ENCODE results near the gene MYH8.
A peak's percentile ranks its signal among the peaks of the same experiment; 100 is the strongest.

The MYH8 gene

GRCh38 chr17:10394201-10394887 lies 27.4 kb downstream of the MYH8 start:
- Histone ChIP-seq H3K9me3 (replicated peaks in 1 of 11) (no peaks in the 10 kb centered on the region), H3K36me3 (no peaks in the 10 kb centered on the region), H3K4me1 (no peaks in the 10 kb centered on the region), H3K4me3 (no peak overlapping the region), H3K4me2 (no peak overlapping the region), H3K27ac (no peak overlapping the region), H4K20me1 (no peaks in the 10 kb centered on the region), H3K27me3 (no peaks in the 10 kb centered on the region), H3K9ac (no peak overlapping the region)
- TF ChIP-seq Cebpa-rat (IDR thresholded peaks at IDR 0.05) = no peak

- H3K9ac ChIP-seq = no peak overlapping the region
- no peak overlapping the region for H3K4me2 ChIP-seq
- H3K27ac ChIP-seq = no peak overlapping the region
- H3K36me3 ChIP-seq = no peaks in the 10 kb centered on the region
- H3K27me3 ChIP-seq = no peaks in the 10 kb centered on the region
- H3K9me3 ChIP-seq (replicated peaks in 1 of 11) = no peaks in the 10 kb centered on the region
- H3K4me3 ChIP-seq = no peak overlapping the region
- no peak for TF ChIP-seq Cebpa-rat (IDR thresholded peaks at IDR 0.05)
- H4K20me1 ChIP-seq = no peaks in the 10 kb centered on the region
- no peaks in the 10 kb centered on the region for H3K4me1 ChIP-seq
Observed at GRCh38 chr17:10392880-10393279, 28.9 kb downstream of the MYH8 start.

- Histone ChIP-seq H3K9me3 (replicated peaks in 1 of 11) (peaks cover 0 to 6% (median 0%) of the 10 kb centered on the region in 11 experiments; a peak in 2 of 22 replicates), H3K9ac (no peak overlapping the region), H3K4me3 (no peak overlapping the region), H3K4me2 (no peak overlapping the region), H3K27me3 (no peaks in the 10 kb centered on the region), H4K20me1 (no peaks in the 10 kb centered on the region), H3K4me1 (no peaks in the 10 kb centered on the region), H3K36me3 (no peaks in the 10 kb centered on the region), H3K27ac (no peak overlapping the region)
- no peak for TF ChIP-seq Cebpa-rat (IDR thresholded peaks at IDR 0.05)
Observed at GRCh38 chr17:10385871-10386270, 35.9 kb downstream of the MYH8 start.

DNA sequence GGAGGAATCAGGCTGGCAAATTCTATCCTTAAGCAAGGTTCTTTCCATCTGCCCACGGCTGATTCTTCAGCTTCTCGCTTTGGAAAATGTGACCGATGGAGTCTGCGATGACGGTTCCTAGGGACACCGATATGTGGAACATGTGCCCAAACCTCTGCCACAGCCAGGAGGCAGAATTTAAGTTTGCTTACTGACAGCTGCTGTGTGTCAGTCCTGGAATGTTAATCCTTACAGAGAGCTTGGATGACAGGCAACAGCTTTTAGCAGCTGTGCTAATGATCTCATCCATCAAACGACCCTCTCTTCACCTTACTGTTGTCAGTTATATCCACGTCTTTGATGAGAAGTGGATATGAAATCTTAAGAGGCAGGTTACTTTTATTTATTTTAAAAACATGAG lies 37.6 kb downstream of the MYH8 start:
- H3K9me3 ChIP-seq (replicated peaks in 1 of 11) = peaks cover 0 to 6% (median 0%) of the 10 kb centered on the region in 11 experiments; a peak in 2 of 22 replicates
- no peaks in the 10 kb centered on the region for H4K20me1 ChIP-seq
- H3K4me1 ChIP-seq = no peaks in the 10 kb centered on the region
- H3K36me3 ChIP-seq = no peaks in the 10 kb centered on the region
- no peaks in the 10 kb centered on the region for H3K27me3 ChIP-seq
- H3K27ac ChIP-seq = no peak overlapping the region
- no peak for TF ChIP-seq Cebpa-rat (IDR thresholded peaks at IDR 0.05)
- no peak overlapping the region for H3K4me3 ChIP-seq
- H3K4me2 ChIP-seq = no peak overlapping the region
- H3K9ac ChIP-seq = no peak overlapping the region

DNA sequence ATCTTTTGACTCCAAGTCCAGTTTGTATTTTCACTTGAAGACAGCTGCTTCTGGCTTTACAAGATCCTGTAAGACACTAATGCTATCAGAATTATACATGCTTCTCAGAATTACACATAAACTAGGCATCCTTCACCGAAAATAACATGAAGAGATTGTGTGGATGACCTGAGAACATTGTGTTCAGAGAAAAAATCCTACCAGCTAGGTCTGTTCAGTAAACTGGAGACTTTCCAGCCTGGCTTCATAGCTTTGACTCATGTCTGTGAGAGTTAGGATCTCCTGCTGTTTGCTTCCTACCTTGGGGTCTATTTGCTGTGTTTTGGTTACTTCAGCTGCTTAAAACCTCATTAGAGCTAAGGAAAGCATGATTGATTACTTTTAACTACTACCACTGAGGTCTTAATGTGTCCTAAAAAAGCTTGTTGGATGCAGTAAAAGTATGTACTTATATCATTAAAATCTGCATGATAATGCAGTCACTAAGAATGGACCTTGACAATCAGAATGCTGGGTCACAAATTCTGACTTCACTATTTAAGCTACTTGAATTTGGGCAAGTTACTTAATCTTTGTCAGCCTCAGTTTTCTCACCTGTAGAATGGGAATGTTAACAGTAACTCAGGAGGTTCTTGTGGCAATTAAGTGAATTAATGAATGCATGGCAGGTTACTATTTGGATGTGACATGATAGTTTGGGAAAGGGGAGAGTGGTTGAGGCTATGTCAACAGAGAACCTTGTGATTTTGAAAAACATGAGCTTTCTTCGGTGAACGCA lies 40.9 kb downstream of the MYH8 start:
- TF ChIP-seq Cebpa-rat (IDR thresholded peaks at IDR 0.05) = no peak
- Histone ChIP-seq H3K9me3 (replicated peaks in 1 of 11) (no peaks in the 10 kb centered on the region), H3K4me3 (no peak overlapping the region)

DNA sequence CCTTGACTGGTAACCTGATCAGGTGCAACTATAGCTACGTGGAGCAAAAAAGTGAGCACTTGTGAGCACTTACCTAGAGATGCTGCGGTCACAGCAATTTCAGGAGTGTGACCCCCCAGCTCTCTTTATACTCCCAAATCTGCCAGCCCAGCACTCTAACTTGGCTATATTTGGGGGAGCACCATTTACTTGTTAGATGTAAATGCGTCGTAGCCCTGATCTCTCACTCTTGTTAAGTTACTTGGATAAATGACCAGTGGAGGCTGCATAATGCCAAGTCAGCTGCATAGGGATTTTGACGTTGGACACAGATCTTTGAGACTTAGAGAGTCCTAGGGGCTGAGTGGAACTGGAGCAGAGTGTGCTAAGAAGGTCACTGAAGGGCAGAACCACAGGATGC lies 48.8 kb downstream of the MYH8 start, which contains the start of gene MYH13:
Gene MYH13, minus strand, starts transcription at position 101 of the 400 bp plus-strand sequence. CDS start 8,476 bp downstream, outside the sequence.
- Histone ChIP-seq H3K4me3 (no peak within 1 kb of the TSS), H3K4me1 (peaks cover 0 to 12% (median 5%) of the 10 kb centered on the region in 10 experiments; a peak in 6 of 20 replicates), H4K20me1 (no peaks in the 10 kb centered on the region), H3K27me3 (no peaks in the 10 kb centered on the region), H3K4me2 (no peak within 1 kb of the TSS), H3K36me3 (no peaks in the 10 kb centered on the region), H3K9ac (no peak within 1 kb of the TSS), H3K9me3 (replicated peaks in 1 of 11) (no peaks in the 10 kb centered on the region), H3K27ac (no peak within 1 kb of the TSS)
- no peak for TF ChIP-seq Cebpa-rat (IDR thresholded peaks at IDR 0.05)

More for the DNA sequence above, 40.9 kb downstream of the MYH8 start:
- Histone ChIP-seq H3K27me3 (no peaks in the 10 kb centered on the region), H3K4me2 (no peak overlapping the region), H3K36me3 (no peaks in the 10 kb centered on the region), H3K27ac (no peak overlapping the region), H3K9ac (no peak overlapping the region), H3K4me1 (no peaks in the 10 kb centered on the region), H4K20me1 (no peaks in the 10 kb centered on the region)

DNA sequence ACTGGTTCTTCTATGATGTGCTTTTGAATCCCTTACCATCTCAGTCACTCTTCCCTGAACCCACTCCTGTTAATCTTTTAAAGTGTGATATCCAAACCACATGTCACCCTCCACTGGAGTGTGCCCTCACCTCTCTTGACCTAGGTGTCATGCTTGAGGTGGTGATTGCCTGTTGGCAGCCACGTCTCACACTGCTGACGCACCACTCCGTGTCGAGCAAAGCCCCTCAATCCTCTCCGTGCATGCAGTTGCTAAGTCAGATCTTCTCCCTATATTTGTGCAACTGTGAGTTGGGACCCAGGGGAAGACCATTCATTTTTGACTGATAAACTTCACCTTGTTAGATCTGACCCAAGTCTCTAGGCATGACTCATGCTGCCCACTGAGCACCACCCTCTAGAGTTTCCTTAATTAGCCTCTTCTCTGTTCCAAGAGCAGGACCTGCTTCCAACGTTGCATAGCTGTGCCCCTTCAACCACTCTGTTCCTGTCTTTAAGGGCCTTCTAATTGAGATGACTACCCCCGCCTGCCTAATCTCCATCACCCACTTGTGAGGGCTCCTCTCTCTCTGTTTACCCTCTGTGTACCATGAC lies 51.6 kb downstream of the MYH8 start:
- H3K27me3 ChIP-seq = no peaks in the 10 kb centered on the region
- H3K4me1 ChIP-seq = peaks cover 0 to 10% (median 5%) of the 10 kb centered on the region in 10 experiments; a peak in 5 of 20 replicates
- H3K9ac ChIP-seq = no peak overlapping the region
- peak overlapping the region in 8 of 11 experiments; percentile 2 to 40 (median 18); a peak in 11 of 22 replicates for H3K4me2 ChIP-seq
- TF ChIP-seq Cebpa-rat (IDR thresholded peaks at IDR 0.05) = no peak
- no peak overlapping the region for H3K27ac ChIP-seq
- no peaks in the 10 kb centered on the region for H3K9me3 ChIP-seq (replicated peaks in 1 of 11)
- no peak overlapping the region for H3K4me3 ChIP-seq
- no peaks in the 10 kb centered on the region for H4K20me1 ChIP-seq
- H3K36me3 ChIP-seq = no peaks in the 10 kb centered on the region

DNA sequence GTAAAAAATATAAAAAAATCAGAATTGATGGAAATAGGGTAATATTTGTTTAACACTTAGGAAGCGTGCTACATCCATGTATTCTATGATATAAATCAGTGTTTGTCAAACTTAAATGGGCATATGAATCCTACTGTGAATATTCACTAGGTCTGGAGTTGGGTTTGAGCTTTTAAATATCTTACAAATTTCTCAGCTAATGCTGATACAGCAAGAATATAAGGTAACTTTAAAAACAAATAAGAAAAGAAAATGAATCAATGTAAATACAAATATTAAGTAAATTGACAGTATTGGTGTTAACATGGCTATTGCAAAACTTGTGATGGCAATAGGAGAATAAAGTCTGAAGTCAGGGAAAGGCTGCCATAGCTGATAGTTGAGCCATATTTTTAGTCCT lies 52.5 kb downstream of the MYH8 start:
- Histone ChIP-seq H3K27me3 (no peaks in the 10 kb centered on the region), H3K36me3 (no peaks in the 10 kb centered on the region), H3K27ac (no peak overlapping the region), H3K9me3 (replicated peaks in 1 of 11) (no peaks in the 10 kb centered on the region), H3K4me3 (no peak overlapping the region), H3K9ac (no peak overlapping the region), H3K4me2 (no peak overlapping the region), H3K4me1 (peaks cover 0 to 10% (median 5%) of the 10 kb centered on the region in 10 experiments; a peak in 5 of 20 replicates), H4K20me1 (no peaks in the 10 kb centered on the region)
- TF ChIP-seq Cebpa-rat (IDR thresholded peaks at IDR 0.05) = no peak

DNA sequence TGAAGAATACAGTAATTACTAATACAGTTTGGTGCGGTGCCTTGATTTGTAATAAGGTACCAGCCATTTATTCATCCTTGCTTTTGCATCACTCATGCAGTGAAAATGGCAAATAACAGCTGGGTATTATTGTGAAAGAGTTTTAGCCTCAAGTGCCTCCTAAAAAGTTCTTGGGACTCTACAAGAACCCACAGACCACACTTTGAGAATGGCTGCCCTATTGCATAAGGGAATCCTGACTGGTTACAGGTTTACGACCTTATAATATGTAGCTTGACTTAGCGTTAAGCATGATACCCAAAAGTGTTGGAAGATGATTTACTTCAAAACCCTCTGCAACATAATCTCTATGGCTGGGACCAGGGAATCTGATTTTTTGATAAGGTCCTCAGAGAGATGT lies 53.2 kb downstream of the MYH8 start:
- Histone ChIP-seq H4K20me1 (no peaks in the 10 kb centered on the region), H3K9me3 (replicated peaks in 1 of 11) (no peaks in the 10 kb centered on the region), H3K27ac (no peak overlapping the region), H3K27me3 (no peaks in the 10 kb centered on the region), H3K4me1 (peaks cover 0 to 10% (median 5%) of the 10 kb centered on the region in 10 experiments; a peak in 5 of 20 replicates), H3K4me2 (no peak overlapping the region), H3K9ac (no peak overlapping the region), H3K36me3 (no peaks in the 10 kb centered on the region), H3K4me3 (no peak overlapping the region)
- no peak; a peak in 1 of 22 replicates for TF ChIP-seq Cebpa-rat (IDR thresholded peaks at IDR 0.05)

All from BLaER1 treated with 17β-estradiol and CSF1 and Interleukin-3, amounts not matched to agents 10 nM and 100 nM (cell line).